GM19035 (cell line): ENCODE data around the gene ARHGAP26.
A peak's percentile ranks its signal among the peaks of the same experiment; 100 is the strongest.

ENCODE experiments used
- ATAC-seq: cut with Tn5 transposase; IDR thresholded peaks from one replicate; pipeline ENCODE4 v1.9.1; 2021; ENCODE audit not compliant: unreplicated experiment

The ARHGAP26 gene

GRCh38 chr5:142748568-142749249 is 21.5 kb upstream of the ARHGAP26 start:
- no peak for ATAC-seq

GRCh38 chr5:142749321-142749720 is 20.9 kb upstream of the ARHGAP26 start:
- ATAC-seq, result no peak

GRCh38 chr5:142753116-142753631 is 17.0 kb upstream of the ARHGAP26 start:
- ATAC-seq, result no peak

- no peak for ATAC-seq
These were observed 16.1 kb upstream of the ARHGAP26 start for GRCh38 chr5:142754031-142754430.

- ATAC-seq, result no peak
These were observed 13.6 kb upstream of the ARHGAP26 start for GRCh38 chr5:142756576-142756975.

GRCh38 chr5:142757564-142757963 is 12.6 kb upstream of the ARHGAP26 start:
- ATAC-seq, result no peak

- ATAC-seq, result no peak
These were observed 11.9 kb upstream of the ARHGAP26 start for GRCh38 chr5:142758062-142758795.

- no peak for ATAC-seq
These were observed 11.4 kb upstream of the ARHGAP26 start for GRCh38 chr5:142758796-142759145.

- no peak for ATAC-seq
These were observed 6.5 kb upstream of the ARHGAP26 start for GRCh38 chr5:142763701-142764100.

GRCh38 chr5:142767178-142767577 is 3.0 kb upstream of the ARHGAP26 start:
- no peak for ATAC-seq

- ATAC-seq, result no peak
These were observed 2.3 kb upstream of the ARHGAP26 start for GRCh38 chr5:142767911-142768310.

GRCh38 chr5:142769251-142769792 is 855 bp upstream of the ARHGAP26 start:
- no peak for ATAC-seq

- peak; percentile 30 for ATAC-seq
These were observed 753 bp downstream of the ARHGAP26 start for GRCh38 chr5:142770650-142771609.

- no peak for ATAC-seq
These were observed 1.5 kb downstream of the ARHGAP26 start for GRCh38 chr5:142771666-142772065.

GRCh38 chr5:142772446-142773293 is 2.5 kb downstream of the ARHGAP26 start:
- no peak for ATAC-seq

- ATAC-seq, result no peak
These were observed 6.9 kb downstream of the ARHGAP26 start for GRCh38 chr5:142777099-142777498.

- no peak for ATAC-seq
These were observed 7.7 kb downstream of the ARHGAP26 start for GRCh38 chr5:142777850-142778249.

GRCh38 chr5:142779163-142779840 is 9.1 kb downstream of the ARHGAP26 start:
- no peak for ATAC-seq

- no peak for ATAC-seq
These were observed 10.7 kb downstream of the ARHGAP26 start for GRCh38 chr5:142780871-142781270.
